K562 (cell line): ENCODE data around the gene C1orf56. TPM values are rescaled to one million over a fixed set of nuclear protein-coding genes. Genes with fewer than 3 reads are reported as not detected.

Source experiments
- CBFA2T3 ChIP-seq: fragments of 450-650 bp; IDR thresholded peaks from 2 replicates; pipeline ENCODE4 v1.6.1; 2017
- EP400 ChIP-seq: fragments of 450-650 bp; IDR thresholded peaks from 2 replicates; pipeline ENCODE4 v1.6.1; 2017; ENCODE audit warnings: antibody characterized with exemption, mild to moderate bottlenecking, moderate library complexity
- FOXP1 ChIP-seq: sonication (generic); formaldehyde crosslinking; IDR thresholded peaks from 2 replicates; pipeline ENCODE4 v1.8.0; 2022; ENCODE audit warnings: mild to moderate bottlenecking, missing genetic modification reagents
- MBD2 ChIP-seq: sonication (generic); IDR thresholded peaks from 2 replicates; pipeline ENCODE4 v1.6.1; 2016; ENCODE audit warnings: low read depth, borderline replicate concordance
- NCOA6 ChIP-seq: fragments of 450-650 bp; IDR thresholded peaks from 2 replicates; pipeline ENCODE4 v1.6.1; 2017; ENCODE audit warnings: mild to moderate bottlenecking
- RB1 ChIP-seq: fragments of 450-650 bp; IDR thresholded peaks from 2 replicates; pipeline ENCODE4 v1.6.1; 2017; ENCODE audit warnings: low read depth, mild to moderate bottlenecking
- SLC30A9 ChIP-seq: fragments of 250-450 bp; sonication (Bioruptor Pico); IDR thresholded peaks from 2 replicates; pipeline ENCODE4 v1.8.0; 2022; ENCODE audit warnings: mild to moderate bottlenecking, moderate library complexity
- SMARCE1 ChIP-seq: fragments of 450-650 bp; IDR thresholded peaks from 2 replicates; pipeline ENCODE4 v1.7.1; 2016; ENCODE audit warnings: mild to moderate bottlenecking
- TSC22D4 ChIP-seq: fragments of 450-650 bp; IDR thresholded peaks from 2 replicates; pipeline ENCODE4 v1.6.1; 2016; ENCODE audit warnings: missing genetic modification characterization, missing biosample characterization, control low read depth
- ZKSCAN1 ChIP-seq: fragments of 150-350 bp; IDR thresholded peaks from 2 replicates; pipeline ENCODE4 v1.6.1; 2016; ENCODE audit warnings: low read depth, low read length
- polyA plus RNA-seq, 8 experiments: library from polyadenylated mRNA; depleted of rRNA in 4 of 8; stranded (reverse) in 5 of 8; unstranded in 3 of 8; fragments of >200 nt; fragmentation: Nextera tagmentation in 2 of 8; fragmentation: Illumina TruSeq in 1 of 8; extraction: Ambion mirVana in 2 of 8; extraction: Trizol in 1 of 8; gene quantifications; 2 replicates each; pipeline versions ENCODE4 v1.2.1 to v1.2.3, GENCODE V29; 2011 to 2014; ENCODE audit warnings: inconsistent platforms in 1 of 8, missing spikeins in 1 of 8
- total RNA-seq, 7 experiments: library from RNA; depleted of rRNA in 6 of 7; stranded (reverse); fragments of >200 nt in 6 of 7; fragmentation: Illumina TruSeq in 2 of 7; extraction: Trizol in 2 of 7; gene quantifications; 2 replicates each; pipeline versions ENCODE4 v1.2.1 to v1.2.3, GENCODE V29; 2011 to 2021; ENCODE audit warnings: low replicate concordance in 1 of 7
- TF ChIP-seq, protein P1 (sequence below): fragments of 450-650 bp; IDR thresholded peaks from 2 replicates; pipeline ENCODE4 v1.6.1; 2017; ENCODE audit warnings: mild to moderate bottlenecking, moderate library complexity
- TF ChIP-seq, protein P2 (sequence below): fragments of 450-650 bp; formaldehyde crosslinking; IDR thresholded peaks from 2 replicates; pipeline ENCODE4 v1.4.0; 2022; ENCODE audit warnings: missing genetic modification characterization
- TF ChIP-seq, protein P3 (sequence below), 2 experiments: fragments of 450-650 bp; conservative IDR thresholded peaks; 2 replicates each; pipeline ENCODE4 v1.6.1; 2017; ENCODE audit warnings: mild to moderate bottlenecking in 2 of 2, moderate library complexity in 2 of 2
- TF ChIP-seq, protein P4 (sequence below): IDR thresholded peaks from 2 replicates; pipeline ENCODE4 v1.6.1; 2012; ENCODE audit warnings: low read depth, low read length, improper control_type of control experiment, borderline replicate concordance
- TF ChIP-seq, protein P5 (sequence below): fragments of 450-650 bp; IDR thresholded peaks from 2 replicates; pipeline ENCODE4 v1.6.1; 2018; ENCODE audit not compliant: partially characterized antibody

Gene C1orf56
- total and polyA plus RNA-seq, 9 of the 15 experiments (the other 6 are each of a cell fraction or from before 2014, with no cell fraction given): 0.18 to 15.7 (median 1.1) TPM

DNA sequence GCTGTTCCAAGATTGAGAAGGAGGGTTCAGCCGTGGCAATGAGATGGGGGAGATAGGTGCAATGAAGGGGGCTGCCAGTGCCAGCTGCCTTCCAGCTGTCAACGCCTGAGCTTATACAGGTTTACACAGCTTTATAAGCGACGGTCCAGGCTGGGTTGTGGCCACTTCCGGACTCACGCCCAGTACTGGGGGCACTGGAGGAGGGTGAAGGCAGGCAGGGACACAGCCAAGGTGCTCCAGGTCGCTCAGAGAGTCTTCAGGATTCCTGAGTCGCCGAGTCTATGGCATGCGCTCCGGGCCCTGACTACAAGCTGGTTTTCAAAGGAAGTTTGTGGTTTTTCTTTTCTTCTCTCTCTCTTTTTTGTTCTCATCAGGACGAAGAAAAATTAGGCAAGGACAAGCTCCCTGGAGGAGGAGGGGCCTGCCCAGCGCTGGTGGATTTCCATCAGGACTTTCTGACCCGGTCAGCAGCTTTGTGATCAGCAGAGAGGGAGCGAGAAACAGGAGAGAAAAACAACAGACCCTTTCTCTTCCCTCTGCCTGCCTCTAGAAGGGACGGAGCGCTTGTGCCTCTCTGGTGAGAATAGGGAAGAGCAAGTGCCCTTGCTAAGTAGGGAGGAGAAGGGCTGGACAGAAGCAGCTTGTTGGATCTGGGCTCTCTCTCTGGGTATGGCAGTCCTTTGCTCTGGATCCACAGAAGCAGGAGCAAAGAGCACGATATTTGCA is 41.1 kb upstream of the C1orf56 start, which contains the start of gene MINDY1 (continued):
- TF ChIP-seq MBD2 (no peak), RB1 (0 out of 2 replicates have a peak, but pooled peaks have one; percentile 41), EP400 (peak; percentile 30; the same call in 1 of the 2 replicates), ZKSCAN1 (no peak), SLC30A9 (no peak), NCOA6 (no peak), FOXP1 (CRISPR knock-in tag) (no peak), TSC22D4 (tag) (no peak), CBFA2T3 (no peak), SMARCE1 (no peak)
- TF ChIP-seq, protein P1, sequence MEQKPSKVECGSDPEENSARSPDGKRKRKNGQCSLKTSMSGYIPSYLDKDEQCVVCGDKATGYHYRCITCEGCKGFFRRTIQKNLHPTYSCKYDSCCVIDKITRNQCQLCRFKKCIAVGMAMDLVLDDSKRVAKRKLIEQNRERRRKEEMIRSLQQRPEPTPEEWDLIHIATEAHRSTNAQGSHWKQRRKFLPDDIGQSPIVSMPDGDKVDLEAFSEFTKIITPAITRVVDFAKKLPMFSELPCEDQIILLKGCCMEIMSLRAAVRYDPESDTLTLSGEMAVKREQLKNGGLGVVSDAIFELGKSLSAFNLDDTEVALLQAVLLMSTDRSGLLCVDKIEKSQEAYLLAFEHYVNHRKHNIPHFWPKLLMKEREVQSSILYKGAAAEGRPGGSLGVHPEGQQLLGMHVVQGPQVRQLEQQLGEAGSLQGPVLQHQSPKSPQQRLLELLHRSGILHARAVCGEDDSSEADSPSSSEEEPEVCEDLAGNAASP: no peak
- TF ChIP-seq, protein P2, sequence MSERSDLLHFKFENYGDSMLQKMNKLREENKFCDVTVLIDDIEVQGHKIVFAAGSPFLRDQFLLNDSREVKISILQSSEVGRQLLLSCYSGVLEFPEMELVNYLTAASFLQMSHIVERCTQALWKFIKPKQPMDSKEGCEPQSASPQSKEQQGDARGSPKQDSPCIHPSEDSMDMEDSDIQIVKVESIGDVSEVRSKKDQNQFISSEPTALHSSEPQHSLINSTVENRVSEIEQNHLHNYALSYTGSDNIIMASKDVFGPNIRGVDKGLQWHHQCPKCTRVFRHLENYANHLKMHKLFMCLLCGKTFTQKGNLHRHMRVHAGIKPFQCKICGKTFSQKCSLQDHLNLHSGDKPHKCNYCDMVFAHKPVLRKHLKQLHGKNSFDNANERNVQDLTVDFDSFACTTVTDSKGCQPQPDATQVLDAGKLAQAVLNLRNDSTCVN (CRISPR knock-in tag): no peak
- TF ChIP-seq, protein P3, sequence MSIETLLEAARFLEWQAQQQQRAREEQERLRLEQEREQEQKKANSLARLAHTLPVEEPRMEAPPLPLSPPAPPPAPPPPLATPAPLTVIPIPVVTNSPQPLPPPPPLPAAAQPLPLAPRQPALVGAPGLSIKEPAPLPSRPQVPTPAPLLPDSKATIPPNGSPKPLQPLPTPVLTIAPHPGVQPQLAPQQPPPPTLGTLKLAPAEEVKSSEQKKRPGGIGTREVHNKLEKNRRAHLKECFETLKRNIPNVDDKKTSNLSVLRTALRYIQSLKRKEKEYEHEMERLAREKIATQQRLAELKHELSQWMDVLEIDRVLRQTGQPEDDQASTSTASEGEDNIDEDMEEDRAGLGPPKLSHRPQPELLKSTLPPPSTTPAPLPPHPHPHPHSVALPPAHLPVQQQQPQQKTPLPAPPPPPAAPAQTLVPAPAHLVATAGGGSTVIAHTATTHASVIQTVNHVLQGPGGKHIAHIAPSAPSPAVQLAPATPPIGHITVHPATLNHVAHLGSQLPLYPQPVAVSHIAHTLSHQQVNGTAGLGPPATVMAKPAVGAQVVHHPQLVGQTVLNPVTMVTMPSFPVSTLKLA (conservative IDR thresholded peaks at IDR 0.05): peak in 1 of 2 experiments; percentile 40; a peak in 1 of 4 replicates
- TF ChIP-seq, protein P4, sequence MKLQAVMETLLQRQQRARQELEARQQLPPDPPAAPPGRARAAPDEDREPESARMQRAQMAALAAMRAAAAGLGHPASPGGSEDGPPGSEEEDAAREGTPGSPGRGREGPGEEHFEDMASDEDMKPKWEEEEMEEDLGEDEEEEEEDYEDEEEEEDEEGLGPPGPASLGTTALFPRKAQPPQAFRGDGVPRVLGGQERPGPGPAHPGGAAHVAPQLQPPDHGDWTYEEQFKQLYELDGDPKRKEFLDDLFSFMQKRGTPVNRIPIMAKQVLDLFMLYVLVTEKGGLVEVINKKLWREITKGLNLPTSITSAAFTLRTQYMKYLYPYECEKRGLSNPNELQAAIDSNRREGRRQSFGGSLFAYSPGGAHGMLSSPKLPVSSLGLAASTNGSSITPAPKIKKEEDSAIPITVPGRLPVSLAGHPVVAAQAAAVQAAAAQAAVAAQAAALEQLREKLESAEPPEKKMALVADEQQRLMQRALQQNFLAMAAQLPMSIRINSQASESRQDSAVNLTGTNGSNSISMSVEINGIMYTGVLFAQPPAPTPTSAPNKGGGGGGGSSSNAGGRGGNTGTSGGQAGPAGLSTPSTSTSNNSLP: no peak
- TF ChIP-seq, protein P5, sequence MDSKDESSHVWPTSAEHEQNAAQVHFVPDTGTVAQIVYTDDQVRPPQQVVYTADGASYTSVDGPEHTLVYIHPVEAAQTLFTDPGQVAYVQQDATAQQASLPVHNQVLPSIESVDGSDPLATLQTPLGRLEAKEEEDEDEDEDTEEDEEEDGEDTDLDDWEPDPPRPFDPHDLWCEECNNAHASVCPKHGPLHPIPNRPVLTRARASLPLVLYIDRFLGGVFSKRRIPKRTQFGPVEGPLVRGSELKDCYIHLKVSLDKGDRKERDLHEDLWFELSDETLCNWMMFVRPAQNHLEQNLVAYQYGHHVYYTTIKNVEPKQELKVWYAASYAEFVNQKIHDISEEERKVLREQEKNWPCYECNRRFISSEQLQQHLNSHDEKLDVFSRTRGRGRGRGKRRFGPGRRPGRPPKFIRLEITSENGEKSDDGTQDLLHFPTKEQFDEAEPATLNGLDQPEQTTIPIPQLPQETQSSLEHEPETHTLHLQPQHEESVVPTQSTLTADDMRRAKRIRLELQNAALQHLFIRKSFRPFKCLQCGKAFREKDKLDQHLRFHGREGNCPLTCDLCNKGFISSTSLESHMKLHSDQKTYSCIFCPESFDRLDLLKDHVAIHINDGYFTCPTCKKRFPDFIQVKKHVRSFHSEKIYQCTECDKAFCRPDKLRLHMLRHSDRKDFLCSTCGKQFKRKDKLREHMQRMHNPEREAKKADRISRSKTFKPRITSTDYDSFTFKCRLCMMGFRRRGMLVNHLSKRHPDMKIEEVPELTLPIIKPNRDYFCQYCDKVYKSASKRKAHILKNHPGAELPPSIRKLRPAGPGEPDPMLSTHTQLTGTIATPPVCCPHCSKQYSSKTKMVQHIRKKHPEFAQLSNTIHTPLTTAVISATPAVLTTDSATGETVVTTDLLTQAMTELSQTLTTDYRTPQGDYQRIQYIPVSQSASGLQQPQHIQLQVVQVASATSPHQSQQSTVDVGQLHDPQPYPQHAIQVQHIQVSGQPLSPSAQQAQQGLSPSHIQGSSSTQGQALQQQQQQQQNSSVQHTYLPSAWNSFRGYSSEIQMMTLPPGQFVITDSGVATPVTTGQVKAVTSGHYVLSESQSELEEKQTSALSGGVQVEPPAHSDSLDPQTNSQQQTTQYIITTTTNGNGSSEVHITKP: no peak
